GM23248 (cell line): ENCODE measurements around the gene ZFAND3.

ENCODE experiments used
- EZH2 ChIP-seq: fragments of 200-600 bp; sonication (generic); IDR thresholded peaks from 2 replicates; pipeline ENCODE4 v1.6.1; 2018; ENCODE audit warnings: antibody characterized with exemption, mild to moderate bottlenecking; ENCODE audit not compliant: insufficient read depth, poor library complexity, severe bottlenecking
- EZH2phosphoT487 ChIP-seq: fragments of 200-600 bp; sonication (generic); IDR thresholded peaks from 2 replicates; pipeline ENCODE4 v1.6.1; 2018; ENCODE audit warnings: antibody characterized with exemption, moderate library complexity, mild to moderate bottlenecking, low read depth; ENCODE audit not compliant: insufficient read depth

GRCh38 chr6:38091613-38092012, 272.1 kb downstream of the ZFAND3 start:
- no peak for TF ChIP-seq EZH2
- TF ChIP-seq EZH2phosphoT487: no peak
